Astrocyte (in vitro differentiated cells and primary cell): ENCODE data around the gene C13orf46. TPM values are rescaled to one million over a fixed set of nuclear protein-coding genes. Genes with fewer than 3 reads are reported as not detected.

Experiments
- DNase-seq: peaks from one replicate; pipeline ENCODE4 v3.0.0-alpha.2; 2010; ENCODE audit warnings: low read depth
- FAIRE-seq: peaks from 2 replicates; lab custom pipeline; 2011; peaks lifted over from hg19 to GRCh38; lab: Jason Lieb, UNC
- H2AFZ ChIP-seq: 2 replicates; pipeline ENCODE4 v1.6.0; 2012; ENCODE audit warnings: low read depth, low read length, inconsistent platforms
- H3K27ac ChIP-seq: 2 replicates; pipeline ENCODE4 v1.5.1; 2011; ENCODE audit warnings: low read depth, low read length, inconsistent platforms
- H3K27me3 ChIP-seq: 2 replicates; pipeline ENCODE4 v1.6.0; 2011; ENCODE audit warnings: low read length, inconsistent platforms; ENCODE audit not compliant: insufficient read depth
- H3K36me3 ChIP-seq: 2 replicates; pipeline ENCODE4 v1.5.1; 2011; ENCODE audit warnings: low read length, inconsistent platforms; ENCODE audit not compliant: insufficient read depth
- H3K4me1 ChIP-seq: 2 replicates; pipeline ENCODE4 v1.5.1; 2011; ENCODE audit warnings: low read length, inconsistent platforms; ENCODE audit not compliant: insufficient read depth
- H3K4me2 ChIP-seq: 2 replicates; pipeline ENCODE4 v1.6.0; 2012; ENCODE audit warnings: low read length, inconsistent platforms
- H3K4me3 ChIP-seq: 2 replicates; pipeline ENCODE4 v1.5.1; 2011; ENCODE audit warnings: low read depth, mild to moderate bottlenecking, low read length, inconsistent platforms; ENCODE audit not compliant: insufficient read depth
- H3K79me2 ChIP-seq: 2 replicates; pipeline ENCODE4 v1.6.0; 2012; ENCODE audit warnings: mild to moderate bottlenecking, low read length, inconsistent platforms; ENCODE audit not compliant: insufficient read depth
- H3K9ac ChIP-seq: 2 replicates; pipeline ENCODE4 v1.6.0; 2012; ENCODE audit warnings: mild to moderate bottlenecking, low read length, inconsistent platforms
- H3K9me3 ChIP-seq: 2 replicates; pipeline ENCODE4 v1.5.1; 2012; ENCODE audit warnings: low read depth, mild to moderate bottlenecking, low read length, inconsistent platforms; ENCODE audit not compliant: insufficient read depth
- H4K20me1 ChIP-seq: 2 replicates; pipeline ENCODE4 v1.6.0; 2012; ENCODE audit warnings: low read length, inconsistent platforms; ENCODE audit not compliant: insufficient read depth
- H3K27ac Mint-ChIP-seq: one replicate; pipeline ENCODE4 v1.8.0; 2021; ENCODE audit warnings: mild to moderate bottlenecking, mixed read lengths; ENCODE audit not compliant: unreplicated experiment
- H3K27me3 Mint-ChIP-seq: one replicate; pipeline ENCODE4 v1.8.0; 2021; ENCODE audit warnings: low read depth, mixed read lengths; ENCODE audit not compliant: unreplicated experiment
- H3K36me3 Mint-ChIP-seq: one replicate; pipeline ENCODE4 v1.8.0; 2021; ENCODE audit warnings: low read depth, mixed read lengths; ENCODE audit not compliant: unreplicated experiment
- H3K4me1 Mint-ChIP-seq: one replicate; pipeline ENCODE4 v1.8.0; 2021; ENCODE audit warnings: low read depth, mixed read lengths; ENCODE audit not compliant: unreplicated experiment
- H3K4me3 Mint-ChIP-seq: one replicate; pipeline ENCODE4 v1.8.0; 2021; ENCODE audit warnings: mild to moderate bottlenecking, moderate library complexity, mixed read lengths; ENCODE audit not compliant: unreplicated experiment
- H3K9me3 Mint-ChIP-seq: one replicate; pipeline ENCODE4 v1.8.0; 2021; ENCODE audit warnings: mild to moderate bottlenecking, mixed read lengths; ENCODE audit not compliant: unreplicated experiment
- CTCF ChIP-seq: IDR thresholded peaks from 2 replicates; pipeline ENCODE4 v1.5.1; 2011; ENCODE audit warnings: low read depth, mild to moderate bottlenecking, inconsistent platforms, low read length, moderate library complexity; ENCODE audit not compliant: insufficient read depth
- EZH2 ChIP-seq: IDR thresholded peaks from 2 replicates; pipeline ENCODE4 v1.6.1; 2012; ENCODE audit warnings: mild to moderate bottlenecking, low read length, inconsistent platforms; ENCODE audit not compliant: insufficient read depth
- total RNA-seq: library from RNA; stranded (reverse); gene quantifications from 2 replicates; pipeline ENCODE4 v1.2.1, GENCODE V29; 2021

Gene C13orf46
- total RNA-seq, 1 donor from 2014 or later, result 5.0 TPM

- peaks cover 5% of the 10 kb centered on the region for H3K4me1 Mint-ChIP-seq
- H3K27ac Mint-ChIP-seq, result no peak overlapping the region
- peak; percentile 74 for DNase-seq
- no peak overlapping the region for H3K4me3 ChIP-seq
- peak overlapping the region; percentile 47 for H3K9ac ChIP-seq
- peak overlapping the region; percentile 70 for H3K27ac ChIP-seq
- H3K27me3 Mint-ChIP-seq, result no peaks in the 10 kb centered on the region
- H3K36me3 Mint-ChIP-seq, result peaks cover 21% of the 10 kb centered on the region
- no peak overlapping the region for H2AFZ ChIP-seq
- peak overlapping the region; percentile 56 for H3K4me2 ChIP-seq
- peaks cover 34% of the 10 kb centered on the region for H4K20me1 ChIP-seq
- H3K9me3 ChIP-seq, result no peaks in the 10 kb centered on the region
- no peaks in the 10 kb centered on the region for H3K27me3 ChIP-seq
- peak; percentile 64 for FAIRE-seq
- H3K9me3 Mint-ChIP-seq, result no peaks in the 10 kb centered on the region
- peaks cover 11% of the 10 kb centered on the region for H3K4me1 ChIP-seq
- H3K4me3 Mint-ChIP-seq, result no peak overlapping the region
- H3K79me2 ChIP-seq, result peaks cover 4% of the 10 kb centered on the region
- peaks cover 23% of the 10 kb centered on the region for H3K36me3 ChIP-seq
- TF ChIP-seq CTCF (no peak), EZH2 (no peak)
Measured at GRCh38 chr13:113976711-113977684, 3.1 kb upstream of the C13orf46 start.

GRCh38 chr13:113975416-113975815, 1.5 kb upstream of the C13orf46 start:
- Histone ChIP-seq H3K9ac (no peak overlapping the region), H3K36me3 (peaks cover 19% of the 10 kb centered on the region), H2AFZ (no peak overlapping the region), H3K79me2 (peaks cover 4% of the 10 kb centered on the region), H3K27ac (no peak overlapping the region), H3K4me2 (no peak overlapping the region), H3K4me3 (no peak overlapping the region), H3K9me3 (no peaks in the 10 kb centered on the region), H3K27me3 (no peaks in the 10 kb centered on the region), H4K20me1 (peaks cover 26% of the 10 kb centered on the region), H3K4me1 (peaks cover 15% of the 10 kb centered on the region)
- Mint-ChIP-seq H3K4me1 (peaks cover 5% of the 10 kb centered on the region), H3K36me3 (peaks cover 19% of the 10 kb centered on the region), H3K27ac (no peak overlapping the region), H3K4me3 (no peak overlapping the region), H3K9me3 (no peaks in the 10 kb centered on the region), H3K27me3 (no peaks in the 10 kb centered on the region)
- FAIRE-seq, result no peak
- no peak for DNase-seq
- no peak for TF ChIP-seq EZH2
- TF ChIP-seq CTCF, result no peak
